WTC11 (cell line): ENCODE measurements around the gene LYSMD3. TPM values are rescaled to one million over a fixed set of nuclear protein-coding genes. Genes with fewer than 3 reads are reported as not detected.

ENCODE experiments used
- ATAC-seq: fragments of 200-7000 bp; cut with Tn5 transposase; 2 replicates; pipeline ENCODE4 v1.10.0; 2021; ENCODE audit warnings: mild to moderate bottlenecking, moderate library complexity
- CTCF ChIA-PET: fragments of 300-600 bp; sonication (Branson Sonifier 250); formaldehyde crosslinking; loops from one replicate; lab custom pipeline; 2021; ENCODE audit warnings: antibody characterized with exemption; lab: Charles Lee
- POLR2A ChIA-PET: fragments of 350-600 bp; sonication (Branson Sonifier 250); formaldehyde crosslinking; loops from one replicate; lab custom pipeline; 2021; ENCODE audit warnings: antibody characterized with exemption; lab: Charles Lee
- DNase-seq: peaks from one replicate; pipeline ENCODE4 v3.0.0; 2021; ENCODE audit warnings: low spot score
- H3K27ac Mint-ChIP-seq: 2 replicates; pipeline ENCODE4 v1.8.0; 2021; ENCODE audit warnings: mixed read lengths
- H3K27me3 Mint-ChIP-seq: 2 replicates; pipeline ENCODE4 v1.8.0; 2021; ENCODE audit warnings: low read depth, mild to moderate bottlenecking, moderate library complexity, mixed read lengths
- H3K36me3 Mint-ChIP-seq: 2 replicates; pipeline ENCODE4 v1.8.0; 2021; ENCODE audit warnings: mixed read lengths
- H3K4me1 Mint-ChIP-seq: 2 replicates; pipeline ENCODE4 v1.8.0; 2022; ENCODE audit warnings: mixed read lengths
- H3K4me3 Mint-ChIP-seq: 2 replicates; pipeline ENCODE4 v1.8.0; 2021; ENCODE audit warnings: mild to moderate bottlenecking, moderate library complexity, mixed read lengths
- H3K9me3 Mint-ChIP-seq: 2 replicates; pipeline ENCODE4 v1.8.0; 2021; ENCODE audit warnings: mixed read lengths
- ATF2 ChIP-seq: sonication (generic); formaldehyde crosslinking; IDR thresholded peaks from 2 replicates; pipeline ENCODE4 v1.8.1; 2022; ENCODE audit warnings: low read depth, missing genetic modification reagents, borderline replicate concordance
- ATF6 ChIP-seq: sonication (generic); formaldehyde crosslinking; IDR thresholded peaks from 2 replicates; pipeline ENCODE4 v1.8.1; 2023; ENCODE audit warnings: mild to moderate bottlenecking, missing genetic modification reagents
- CREB1 ChIP-seq: sonication (generic); formaldehyde crosslinking; IDR thresholded peaks from 2 replicates; pipeline ENCODE4 v1.8.0; 2023; ENCODE audit warnings: mild to moderate bottlenecking, missing genetic modification reagents
- MXD4 ChIP-seq: fragments of 250-450 bp; sonication (Bioruptor Pico); IDR thresholded peaks from 2 replicates; pipeline ENCODE4 v1.8.0; 2021; ENCODE audit warnings: mild to moderate bottlenecking, moderate library complexity, borderline replicate concordance
- NFE2L1 ChIP-seq: sonication (generic); formaldehyde crosslinking; IDR thresholded peaks from 2 replicates; pipeline ENCODE4 v1.8.1; 2023; ENCODE audit warnings: missing genetic modification reagents
- NFYB ChIP-seq: sonication (generic); formaldehyde crosslinking; conservative IDR thresholded peaks from 2 replicates; pipeline ENCODE4 v1.8.0; 2022; ENCODE audit warnings: low read depth, missing genetic modification reagents
- SMAD4 ChIP-seq: sonication (generic); formaldehyde crosslinking; IDR thresholded peaks from 2 replicates; pipeline ENCODE4 v1.8.0; 2022; ENCODE audit warnings: mild to moderate bottlenecking, missing genetic modification reagents
- SOX15 ChIP-seq: fragments of 250-450 bp; sonication (Bioruptor Pico); IDR thresholded peaks from 2 replicates; pipeline ENCODE4 v1.9.0; 2021; ENCODE audit warnings: mild to moderate bottlenecking
- USF1 ChIP-seq: sonication (generic); formaldehyde crosslinking; IDR thresholded peaks from 2 replicates; pipeline ENCODE4 v1.8.0; 2022; ENCODE audit warnings: mild to moderate bottlenecking, missing genetic modification reagents
- ZBTB21 ChIP-seq: sonication (generic); formaldehyde crosslinking; IDR thresholded peaks from 2 replicates; pipeline ENCODE4 v1.8.1; 2023; ENCODE audit warnings: mild to moderate bottlenecking, missing genetic modification reagents, borderline replicate concordance
- ZNF138 ChIP-seq: sonication (generic); formaldehyde crosslinking; conservative IDR thresholded peaks from 2 replicates; pipeline ENCODE4 v1.8.1; 2022; ENCODE audit warnings: mild to moderate bottlenecking, moderate library complexity, missing genetic modification reagents
- ZNF232 ChIP-seq: sonication (generic); formaldehyde crosslinking; IDR thresholded peaks from 2 replicates; pipeline ENCODE4 v1.8.0; 2022; ENCODE audit warnings: mild to moderate bottlenecking, missing genetic modification reagents
- ZNF281 ChIP-seq: sonication (generic); formaldehyde crosslinking; IDR thresholded peaks from 2 replicates; pipeline ENCODE4 v1.8.0; 2023; ENCODE audit warnings: mild to moderate bottlenecking, missing genetic modification reagents
- ZNF416 ChIP-seq: fragments of 250-450 bp; sonication (Bioruptor Pico); IDR thresholded peaks from 2 replicates; pipeline ENCODE4 v1.9.0; 2021; ENCODE audit warnings: mild to moderate bottlenecking, inconsistent platforms
- ZNF532 ChIP-seq: fragments of 250-450 bp; sonication (Bioruptor Pico); IDR thresholded peaks from 2 replicates; pipeline ENCODE4 v1.9.0; 2021; ENCODE audit warnings: mild to moderate bottlenecking, borderline replicate concordance
- total RNA-seq: library from RNA; stranded (reverse); gene quantifications from 3 replicates; pipeline ENCODE4 v1.2.3, GENCODE V29; 2021

LYSMD3 gene
- total RNA-seq, 1 experiment from 2014 or later = 15.8 TPM

- TF ChIP-seq ZNF532 (no peak), ATF2 (CRISPR knock-in tag) (no peak), CREB1 (CRISPR knock-in tag) (no peak), SOX15 (CRISPR knock-in tag) (no peak), ZNF416 (CRISPR knock-in tag) (no peak)
Observed at GRCh38 chr5:90479611-90480385, 49.6 kb downstream of the LYSMD3 start (continued).

- peak overlapping the region; percentile 78 for H3K27ac Mint-ChIP-seq
- TF ChIP-seq USF1 (CRISPR knock-in tag) (no peak), ZBTB21 (CRISPR knock-in tag) (no peak), NFYB (no peak), ZNF281 (CRISPR knock-in tag) (no peak), ATF6 (CRISPR knock-in tag) (no peak), SMAD4 (CRISPR knock-in tag) (no peak), ZNF138 (CRISPR knock-in tag) (no peak), MXD4 (CRISPR knock-in tag) (no peak), ZNF232 (CRISPR knock-in tag) (no peak), ZNF532 (no peak), NFE2L1 (CRISPR knock-in tag) (no peak)
- peak overlapping the region; percentile 81 for H3K4me3 Mint-ChIP-seq
- ATAC-seq (no peak), DNase-seq (no peak)
- no peaks in the 10 kb centered on the region for H3K9me3 Mint-ChIP-seq
- H3K27me3 Mint-ChIP-seq = no peaks in the 10 kb centered on the region
- H3K4me1 Mint-ChIP-seq = peaks cover 47% of the 10 kb centered on the region
- CTCF ChIA-PET = interaction anchor here (0.6 to 1.6 kb wide), 8 partner anchors 9 to 1787 kb away, joined by 3 to 6 read pairs (median 4); no protein-coding TSS in a partner anchor
- POLR2A ChIA-PET = no interaction called here
- no peaks in the 10 kb centered on the region; the same call in 1 of the 2 replicates for H3K36me3 Mint-ChIP-seq
Observed at GRCh38 chr5:90477621-90478215, 51.7 kb downstream of the LYSMD3 start.
